Keratinocyte (primary cell): ENCODE results near the gene CROT.
"Not testable (repeated sequence)": the region's sequence is repeated elsewhere in the genome, so short reads cannot be mapped to it uniquely, and the experiment has no call there.

Experiments
- EZH2 ChIP-seq: IDR thresholded peaks from one replicate; pipeline ENCODE4 v1.6.1; 2012; ENCODE audit warnings: inconsistent platforms, mild to moderate bottlenecking, low read length, moderate library complexity
- TF ChIP-seq, protein P1 (sequence below), 3 experiments: IDR thresholded peaks in 1 of 3; conservative IDR thresholded peaks in 1 of 3; optimal IDR thresholded peaks in 1 of 3; 2 replicates in 2 of 3; 3 replicates in 1 of 3; pipeline versions ENCODE3 to v1.5.1; 2011; ENCODE audit warnings: low read length in 3 of 3, mild to moderate bottlenecking in 3 of 3, moderate library complexity in 2 of 3, control low read depth in 1 of 3, inconsistent platforms in 1 of 3; ENCODE audit not compliant: insufficient read depth in 2 of 3; ENCODE audit errors: extremely low read depth in 1 of 3

- TF ChIP-seq, protein P1, sequence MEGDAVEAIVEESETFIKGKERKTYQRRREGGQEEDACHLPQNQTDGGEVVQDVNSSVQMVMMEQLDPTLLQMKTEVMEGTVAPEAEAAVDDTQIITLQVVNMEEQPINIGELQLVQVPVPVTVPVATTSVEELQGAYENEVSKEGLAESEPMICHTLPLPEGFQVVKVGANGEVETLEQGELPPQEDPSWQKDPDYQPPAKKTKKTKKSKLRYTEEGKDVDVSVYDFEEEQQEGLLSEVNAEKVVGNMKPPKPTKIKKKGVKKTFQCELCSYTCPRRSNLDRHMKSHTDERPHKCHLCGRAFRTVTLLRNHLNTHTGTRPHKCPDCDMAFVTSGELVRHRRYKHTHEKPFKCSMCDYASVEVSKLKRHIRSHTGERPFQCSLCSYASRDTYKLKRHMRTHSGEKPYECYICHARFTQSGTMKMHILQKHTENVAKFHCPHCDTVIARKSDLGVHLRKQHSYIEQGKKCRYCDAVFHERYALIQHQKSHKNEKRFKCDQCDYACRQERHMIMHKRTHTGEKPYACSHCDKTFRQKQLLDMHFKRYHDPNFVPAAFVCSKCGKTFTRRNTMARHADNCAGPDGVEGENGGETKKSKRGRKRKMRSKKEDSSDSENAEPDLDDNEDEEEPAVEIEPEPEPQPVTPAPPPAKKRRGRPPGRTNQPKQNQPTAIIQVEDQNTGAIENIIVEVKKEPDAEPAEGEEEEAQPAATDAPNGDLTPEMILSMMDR (optimal IDR thresholded peaks at IDR 0.05 in 1 of 3, IDR thresholded peaks at IDR 0.05 in 1 of 3, conservative IDR thresholded peaks at IDR 0.05 in 1 of 3; ENCODE audit: extremely low read depth in 1 of 3, insufficient read depth in 2 of 3, low read length in 3 of 3), result not testable (repeated sequence)
- not testable (repeated sequence) for TF ChIP-seq EZH2
These were observed 26.3 kb upstream of the CROT start for GRCh38 chr7:87319154-87319581.
